Breast epithelium (tissue), 3 donors: Measurements from ENCODE around the gene ITGA5.

Source experiments
- CTCF ChIP-seq, 3 donors: fragments of 450-650 bp; IDR thresholded peaks; one replicate each; pipeline ENCODE4 v1.5.1; 2016 to 2017; ENCODE audit warnings: antibody characterized with exemption in 3 of 3, mild to moderate bottlenecking in 3 of 3, moderate library complexity in 3 of 3
- POLR2A ChIP-seq: fragments of 450-650 bp; IDR thresholded peaks from one replicate; pipeline ENCODE4 v1.6.1; 2016; ENCODE audit warnings: antibody characterized with exemption, mild to moderate bottlenecking, moderate library complexity

GRCh38 chr12:54385251-54385914, 33.7 kb downstream of the ITGA5 start:
- TF ChIP-seq CTCF (IDR thresholded peaks at IDR 0.05) (no peak), POLR2A (no peak)
